Heart right ventricle (tissue), 16 donors: ENCODE measurements around the gene VDAC2. TPM values are rescaled to one million over a fixed set of nuclear protein-coding genes. Genes with fewer than 3 reads are reported as not detected.

Experiments
- ATAC-seq, 8 donors: fragments of 200-7000 bp; cut with Tn5 transposase; one replicate each; pipeline ENCODE4 v1.9.1; 2020; ENCODE audit warnings: mild to moderate bottlenecking in 8 of 8, moderate library complexity in 8 of 8, moderate number of reproducible peaks in 1 of 8
- DNase-seq, 2 donors: peaks; one replicate each; pipeline ENCODE4 v3.0.0-alpha.2; 2020
- H3K27ac ChIP-seq, 10 donors: fragments of 200-600 bp; sonication (generic) in 2 of 10; one replicate each; pipeline versions ENCODE4 v1.5.0 to v1.8.0; 2020 to 2022; ENCODE audit warnings: mild to moderate bottlenecking in 3 of 10
- H3K27me3 ChIP-seq, 7 donors: fragments of 200-600 bp; one replicate each; pipeline ENCODE4 v1.8.0; 2021 to 2022; ENCODE audit warnings: mild to moderate bottlenecking in 2 of 7
- H3K36me3 ChIP-seq, 9 donors: fragments of 200-600 bp; sonication (generic) in 1 of 9; one replicate each; pipeline versions ENCODE4 v1.5.0 to v1.8.0; 2020 to 2022; ENCODE audit warnings: mild to moderate bottlenecking in 2 of 9
- H3K4me1 ChIP-seq, 9 donors: fragments of 200-600 bp; sonication (generic) in 1 of 9; one replicate each; pipeline versions ENCODE4 v1.5.0 to v1.8.0; 2020 to 2022; ENCODE audit warnings: mild to moderate bottlenecking in 4 of 9
- H3K4me3 ChIP-seq, 10 donors: fragments of 200-600 bp; sonication (generic) in 2 of 10; one replicate each; pipeline versions ENCODE4 v1.5.0 to v1.8.0; 2020 to 2022; ENCODE audit warnings: mild to moderate bottlenecking in 7 of 10, moderate library complexity in 2 of 10
- H3K9me3 ChIP-seq, 11 donors: fragments of 200-600 bp in 10 of 11; sonication (generic) in 2 of 11; one replicate each; pipeline versions ENCODE4 v1.5.0 to v1.8.0; 2013 to 2022; ENCODE audit warnings: mild to moderate bottlenecking in 2 of 11, control low read depth in 1 of 11, moderate library complexity in 1 of 11
- WGBS, 2 donors: extraction: QIAGEN DNeasy Blood & Tissue Kit; methylation state at CpG; one replicate each; pipeline ENCODE4 v1.1.7; 2013; ENCODE audit warnings: inconsistent platforms in 1 of 2; 5-methylcytosine and 5-hydroxymethylcytosine counted together
- intact Hi-C, 10 donors: fragments of 100-400 bp; cut with DNase I; formaldehyde crosslinking; loops; one replicate each; pipeline versions ENCODE4 v1.11.1 to v1.14.2; 2022
- polyA plus RNA-seq, 2 donors: library from polyadenylated mRNA; stranded (reverse); fragments of 200-250 nt; gene quantifications; one replicate each; pipeline ENCODE4 v1.2.3, GENCODE V29; 2013
- total RNA-seq, 10 donors: library from RNA; stranded (reverse); fragmentation: NEBNext Ultra II Directional in 3 of 10; extraction: Animal tissue kit (Norgen Biotek cat#: 25700) in 3 of 10; gene quantifications; one replicate each; pipeline versions ENCODE4 v1.2.1 to v1.2.4, GENCODE V29; 2021 to 2023
- TF ChIP-seq, protein P1 (sequence below), 9 donors: fragments of 200-600 bp; sonication (generic) in 2 of 9; IDR thresholded peaks; one replicate each; pipeline versions ENCODE4 v1.5.0 to v1.8.0; 2021 to 2022; ENCODE audit warnings: antibody characterized with exemption in 9 of 9, mild to moderate bottlenecking in 5 of 9, moderate library complexity in 1 of 9
- donor health status: Arrhythmogenic right ventricular cardiomyopathy.
- donor health status: ischemic (EF 13 %, LVEDD 7.1; RV severe dilation, severe dysfunction).
- donor health status: healthy with polysubstance abuse.
- donor health status: DM: no; HTN: yes; CAD: no.
- donor health status: DM: no; HTN: no; CAD: no.
- donor health status: ischemic (EF 25% LVEDD 6.9; RV normal size, moderate dysfunction).
- donor health status: ischemic (EF 25% LVEDD 5.7; RV mildly dilated, moderate dysfunction).
- donor health status: healthy.
- donor health status: DM: yes; HTN: yes; CAD: no.
- donor health status: Ischemic cardiomyopathy.
- donor health status: ischemic (EF 35%, LVEDD 5.7; RV mildly dilated, moderate dysfunction).
- donor health status: nonischemic (EF 11% LVEDD 7.7; RV severe dilation, severe dysfunction).
- donor health status: DM: yes; HTN: yes; CAD: no.
- donor health status: PGD.
- donor health status: ischemic (EF 29% LVEDD 5.4; RV normal size, mild dysfunction).
- donor health status: nonischemic (EF 23%, LVEDD 6.1; RV moderate dilation, normal function).

VDAC2 gene
- total and polyA plus RNA-seq, 12 donors: 193 to 606 (median 484) TPM

DNA sequence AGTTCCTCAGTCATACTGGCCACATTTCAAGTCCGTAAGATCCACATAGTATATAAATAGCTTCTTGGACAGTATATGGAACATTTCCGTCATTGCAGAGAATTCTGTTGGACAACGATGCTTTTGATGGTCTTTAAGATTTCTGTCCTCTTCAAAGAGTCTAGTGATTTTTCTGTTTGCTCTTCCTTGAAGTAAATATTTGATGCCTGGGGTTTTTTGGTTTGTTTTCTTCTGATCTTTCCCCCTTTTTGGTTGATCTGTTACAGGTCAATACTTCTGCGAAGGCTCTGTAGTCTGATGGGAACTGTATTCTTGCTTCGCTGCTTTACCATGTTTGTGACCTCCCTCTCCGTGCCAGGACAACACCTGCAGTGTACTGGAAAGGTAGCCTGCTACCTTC lies 42.3 kb upstream of the VDAC2 start:
- H3K27me3 ChIP-seq: no peaks in the 10 kb centered on the region
- peaks cover 0 to 77% (median 15%) of the 10 kb centered on the region in 9 donors for H3K36me3 ChIP-seq
- DNase-seq (no peak), ATAC-seq (no peak)
- intact Hi-C loops: no loop called here
- H3K4me3 ChIP-seq: no peak overlapping the region
- H3K27ac ChIP-seq: peak overlapping the region in 5 of 10 donors; percentile 13 to 40 (median 33)
- 72 to 81% methylated on average over 6 of the region's 6 CpGs for WGBS, 2 donors
- no peaks in the 10 kb centered on the region for H3K9me3 ChIP-seq
- TF ChIP-seq, protein P1, sequence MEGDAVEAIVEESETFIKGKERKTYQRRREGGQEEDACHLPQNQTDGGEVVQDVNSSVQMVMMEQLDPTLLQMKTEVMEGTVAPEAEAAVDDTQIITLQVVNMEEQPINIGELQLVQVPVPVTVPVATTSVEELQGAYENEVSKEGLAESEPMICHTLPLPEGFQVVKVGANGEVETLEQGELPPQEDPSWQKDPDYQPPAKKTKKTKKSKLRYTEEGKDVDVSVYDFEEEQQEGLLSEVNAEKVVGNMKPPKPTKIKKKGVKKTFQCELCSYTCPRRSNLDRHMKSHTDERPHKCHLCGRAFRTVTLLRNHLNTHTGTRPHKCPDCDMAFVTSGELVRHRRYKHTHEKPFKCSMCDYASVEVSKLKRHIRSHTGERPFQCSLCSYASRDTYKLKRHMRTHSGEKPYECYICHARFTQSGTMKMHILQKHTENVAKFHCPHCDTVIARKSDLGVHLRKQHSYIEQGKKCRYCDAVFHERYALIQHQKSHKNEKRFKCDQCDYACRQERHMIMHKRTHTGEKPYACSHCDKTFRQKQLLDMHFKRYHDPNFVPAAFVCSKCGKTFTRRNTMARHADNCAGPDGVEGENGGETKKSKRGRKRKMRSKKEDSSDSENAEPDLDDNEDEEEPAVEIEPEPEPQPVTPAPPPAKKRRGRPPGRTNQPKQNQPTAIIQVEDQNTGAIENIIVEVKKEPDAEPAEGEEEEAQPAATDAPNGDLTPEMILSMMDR (IDR thresholded peaks at IDR 0.05): no peak
- H3K4me1 ChIP-seq: peaks cover 0 to 42% (median 19%) of the 10 kb centered on the region in 9 donors

DNA sequence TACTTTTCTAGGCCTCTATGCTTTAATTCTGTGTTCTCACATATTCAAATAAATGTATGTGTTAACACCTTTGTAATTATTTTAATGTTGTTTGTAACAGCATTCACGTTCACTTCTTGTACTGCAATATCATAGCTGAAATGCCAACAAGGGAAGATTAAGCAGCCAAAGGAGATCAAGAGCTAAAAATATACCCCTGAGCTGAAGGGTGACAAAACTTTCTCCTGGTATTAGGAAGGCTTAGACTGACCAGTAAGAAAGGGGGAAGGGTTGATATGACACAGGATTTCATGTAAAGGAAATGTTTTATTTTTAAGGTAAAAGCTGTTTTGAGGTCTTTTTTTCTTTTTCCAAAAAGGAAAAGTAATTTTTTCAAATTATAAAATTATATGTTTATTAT lies 40.4 kb upstream of the VDAC2 start:
- intact Hi-C loops: loop anchor here in 3 of 10 donors (5.0 to 10.0 kb wide), 3 partner anchors 33 to 58 kb away; partner anchors contain the start of gene SAMD8 (in 2 of the 3)
- H3K27me3 ChIP-seq: no peaks in the 10 kb centered on the region
- H3K27ac ChIP-seq: peak overlapping the region in 9 of 10 donors; percentile 33 to 75 (median 64)
- TF ChIP-seq, protein P1 (IDR thresholded peaks at IDR 0.05): no peak
- peak; percentile 34 to 88 (median 78) for ATAC-seq
- peaks cover 0 to 69% (median 12%) of the 10 kb centered on the region in 9 donors for H3K36me3 ChIP-seq
- no peak overlapping the region for H3K4me3 ChIP-seq
- no peaks in the 10 kb centered on the region for H3K9me3 ChIP-seq
- WGBS, 2 donors: 30 to 45% methylated on average over 1 of the region's 1 CpG
- H3K4me1 ChIP-seq: peaks cover 0 to 35% (median 14%) of the 10 kb centered on the region in 9 donors
- no peak for DNase-seq

DNA sequence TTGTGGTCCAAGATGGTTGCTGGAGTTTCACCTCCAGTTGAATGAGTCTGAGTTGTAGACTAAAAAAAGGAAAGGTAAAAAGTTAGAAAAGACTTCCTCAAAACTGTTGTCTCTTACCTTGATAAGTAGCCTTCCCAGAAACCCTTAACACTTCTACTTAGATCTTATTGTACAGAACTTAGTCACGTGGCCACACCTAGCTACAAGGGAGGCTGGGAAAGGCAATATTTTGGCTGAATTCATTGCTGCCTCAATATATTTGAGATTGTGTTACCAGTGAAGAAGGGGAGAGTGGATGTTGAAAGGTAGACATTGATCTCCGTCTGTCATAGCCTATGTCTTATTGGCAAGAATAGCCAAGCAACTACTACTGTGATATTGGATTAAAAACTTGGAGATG lies 35.5 kb upstream of the VDAC2 start:
- Histone ChIP-seq H3K4me1 (peaks cover 0 to 13% (median 5%) of the 10 kb centered on the region in 9 donors), H3K27ac (no peak overlapping the region), H3K4me3 (no peak overlapping the region), H3K36me3 (peaks cover 0 to 82% (median 6%) of the 10 kb centered on the region in 9 donors), H3K9me3 (no peaks in the 10 kb centered on the region), H3K27me3 (no peaks in the 10 kb centered on the region)
- WGBS, 2 donors: 95 to 100% methylated on average over 2 of the region's 2 CpGs
- DNase-seq: no peak
- TF ChIP-seq, protein P1 (IDR thresholded peaks at IDR 0.05): no peak
- ATAC-seq: no peak
- intact Hi-C loops: loop anchor here in 1 of 10 donors (10.0 kb wide), 1 partner anchor 60 kb away; the partner anchor contains the start of gene SAMD8

DNA sequence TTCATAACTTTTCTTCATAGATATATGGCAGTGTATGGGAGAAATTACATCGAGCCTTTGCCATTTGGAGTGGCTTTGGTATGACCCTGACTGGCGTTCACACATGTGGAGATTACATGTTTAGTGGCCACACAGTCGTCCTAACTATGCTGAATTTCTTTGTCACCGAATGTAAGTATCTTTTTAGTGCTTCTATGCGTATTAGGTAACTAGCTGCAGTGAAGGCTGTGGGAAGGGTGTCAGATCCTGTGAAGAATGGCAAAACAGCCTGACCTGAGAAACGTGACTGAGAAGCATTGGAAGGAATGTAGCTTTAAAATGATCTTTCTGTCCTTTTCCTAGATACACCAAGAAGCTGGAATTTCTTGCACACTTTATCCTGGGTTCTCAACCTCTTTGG lies 34.5 kb upstream of the VDAC2 start:
- 89 to 92% methylated on average over 6 of the region's 6 CpGs for WGBS, 2 donors
- TF ChIP-seq, protein P1 (IDR thresholded peaks at IDR 0.05): no peak
- Histone ChIP-seq H3K9me3 (no peaks in the 10 kb centered on the region), H3K27ac (no peak overlapping the region), H3K4me3 (no peak overlapping the region), H3K27me3 (no peaks in the 10 kb centered on the region), H3K4me1 (peaks cover 0 to 23% (median 15%) of the 10 kb centered on the region in 9 donors), H3K36me3 (peaks cover 0 to 82% (median 6%) of the 10 kb centered on the region in 9 donors)
- intact Hi-C loops: loop anchor here in 1 of 10 donors (10.0 kb wide), 1 partner anchor 61 kb away; the partner anchor contains the start of gene SAMD8
- ATAC-seq: no peak
- DNase-seq: no peak
